ENCODE measurements around the gene CHD6.

Gene CHD6

GRCh38 chr20:41418739-41419293, 199.4 kb downstream of the CHD6 start:
- DNase-seq = no peak

- DNase-seq = no peak
These were observed 200.1 kb downstream of the CHD6 start for GRCh38 chr20:41418031-41418430.

GRCh38 chr20:41415191-41415590, 203.0 kb downstream of the CHD6 start:
- no peak for DNase-seq

GRCh38 chr20:41413169-41413568, 205.0 kb downstream of the CHD6 start:
- no peak for DNase-seq

GRCh38 chr20:41412324-41413120, 205.7 kb downstream of the CHD6 start:
- no peak for DNase-seq

- no peak for DNase-seq
These were observed 206.8 kb downstream of the CHD6 start for GRCh38 chr20:41411391-41411847.

GRCh38 chr20:41408986-41409385, 209.2 kb downstream of the CHD6 start:
- no peak for DNase-seq

- DNase-seq = no peak
These were observed 209.9 kb downstream of the CHD6 start for GRCh38 chr20:41408156-41408794.

- DNase-seq = no peak
These were observed 210.6 kb downstream of the CHD6 start for GRCh38 chr20:41407607-41408006.

- no peak for DNase-seq
These were observed 211.2 kb downstream of the CHD6 start for GRCh38 chr20:41406896-41407444.

GRCh38 chr20:41406353-41406752, 211.8 kb downstream of the CHD6 start:
- DNase-seq = no peak

GRCh38 chr20:41405436-41405835, 212.7 kb downstream of the CHD6 start:
- DNase-seq = no peak

- no peak for DNase-seq
These were observed 214.6 kb downstream of the CHD6 start for GRCh38 chr20:41403604-41404003.

- no peak for DNase-seq
These were observed 219.8 kb downstream of the CHD6 start for GRCh38 chr20:41398408-41398807.

- DNase-seq = no peak
These were observed 222.2 kb downstream of the CHD6 start for GRCh38 chr20:41395667-41396664.

GRCh38 chr20:41394931-41395666, 223.1 kb downstream of the CHD6 start:
- no peak for DNase-seq

GRCh38 chr20:41394081-41394480, 224.1 kb downstream of the CHD6 start:
- DNase-seq = no peak

GRCh38 chr20:41393705-41394066, 224.5 kb downstream of the CHD6 start:
- DNase-seq = no peak

- DNase-seq = no peak
These were observed 225.1 kb downstream of the CHD6 start for GRCh38 chr20:41392871-41393704.

GRCh38 chr20:41392295-41392694, 225.9 kb downstream of the CHD6 start:
- DNase-seq = no peak

- no peak for DNase-seq
These were observed 226.6 kb downstream of the CHD6 start for GRCh38 chr20:41391587-41392001.

Data from activated CD4-positive, alpha-beta T cell treated with anti-CD3 and anti-CD28 coated beads, Interleukin-2, amount 50 U/mL, for 4 hours (primary cell).